K562 (cell line): ENCODE measurements around the gene TRABD. TPM values are rescaled to one million over a fixed set of nuclear protein-coding genes. Genes with fewer than 3 reads are reported as not detected.

Experiments
- CBX1 ChIP-seq: sonication (generic); IDR thresholded peaks from 2 replicates; pipeline ENCODE4 v1.6.1; 2016; ENCODE audit warnings: antibody characterized with exemption, low read depth, mild to moderate bottlenecking
- CHD2 ChIP-seq: IDR thresholded peaks from 2 replicates; pipeline ENCODE4 v1.6.1; 2011; ENCODE audit warnings: low read depth, low read length
- ELF1 ChIP-seq: fragments of 200-800 bp; sonication (Bioruptor generic); IDR thresholded peaks from 2 replicates; pipeline ENCODE4 v1.6.1; 2016; ENCODE audit warnings: missing genetic modification characterization, missing compliant biosample characterization
- FOXK1 ChIP-seq: sonication (generic); formaldehyde crosslinking; IDR thresholded peaks from 2 replicates; pipeline ENCODE4 v1.8.0; 2022; ENCODE audit warnings: missing genetic modification reagents, mild to moderate bottlenecking, borderline replicate concordance
- GABPA ChIP-seq: fragments of 200-800 bp; sonication (Bioruptor generic); conservative IDR thresholded peaks from 2 replicates; pipeline ENCODE4 v1.6.1; 2016; ENCODE audit warnings: low read depth, missing genetic modification characterization, missing compliant biosample characterization
- HNRNPL ChIP-seq: fragments of 200-400 bp; formaldehyde crosslinking; IDR thresholded peaks from 2 replicates; pipeline ENCODE4 v1.6.1; 2017; ENCODE audit warnings: low read depth, mild to moderate bottlenecking, low read length
- KLF6 ChIP-seq: fragments of 250-450 bp; sonication (Bioruptor Pico); IDR thresholded peaks from 2 replicates; pipeline ENCODE4 v1.4.0; 2020; ENCODE audit warnings: mild to moderate bottlenecking, moderate library complexity, borderline replicate concordance
- NRF1 ChIP-seq, 2 experiments: fragments of 450-650 bp; IDR thresholded peaks in 1 of 2; conservative IDR thresholded peaks in 1 of 2; 2 replicates each; pipeline ENCODE4 v1.6.1; 2014; ENCODE audit warnings: mild to moderate bottlenecking in 2 of 2
- PHF8 ChIP-seq: fragments of 200-600 bp; sonication (generic); IDR thresholded peaks from 2 replicates; pipeline ENCODE4 v1.6.1; 2012; ENCODE audit warnings: mixed run types, mild to moderate bottlenecking, inconsistent platforms, low read length, moderate library complexity, borderline replicate concordance
- POLR2G ChIP-seq: fragments of 200-400 bp; formaldehyde crosslinking; IDR thresholded peaks from 2 replicates; pipeline ENCODE4 v1.6.1; 2017; ENCODE audit warnings: low read depth, mild to moderate bottlenecking, antibody characterized with exemption, low read length, moderate library complexity
- RCOR1 ChIP-seq, 2 experiments: IDR thresholded peaks; 2 replicates each; pipeline ENCODE4 v1.6.1; 2012; ENCODE audit warnings: low read depth in 2 of 2, low read length in 2 of 2, borderline replicate concordance in 1 of 2, improper control_type of control experiment in 1 of 2
- SMAD4 ChIP-seq: fragments of 250-450 bp; sonication (Bioruptor Pico); conservative IDR thresholded peaks from 2 replicates; pipeline ENCODE4 v1.8.0; 2021; ENCODE audit warnings: inconsistent platforms, mild to moderate bottlenecking, moderate library complexity
- TAF1 ChIP-seq: IDR thresholded peaks from 2 replicates; pipeline ENCODE4 v1.6.1; 2011; ENCODE audit warnings: mild to moderate bottlenecking, low read length, moderate library complexity; ENCODE audit not compliant: insufficient read depth, control insufficient read depth, severe bottlenecking; ENCODE audit errors: extremely low read depth
- TBL1XR1 ChIP-seq, 2 experiments: IDR thresholded peaks; 2 replicates each; pipeline ENCODE4 v1.6.1; 2012; ENCODE audit warnings: improper control_type of control experiment in 2 of 2, low read length in 2 of 2, mild to moderate bottlenecking in 1 of 2
- TEAD4 ChIP-seq, 2 experiments: sonication (generic) in 1 of 2; formaldehyde crosslinking in 1 of 2; IDR thresholded peaks; 2 replicates each; pipeline versions ENCODE4 v1.6.1 to v1.8.0; 2012 to 2022; ENCODE audit warnings: borderline replicate concordance in 1 of 2, inconsistent platforms in 1 of 2, low read length in 1 of 2, mild to moderate bottlenecking in 1 of 2, missing genetic modification reagents in 1 of 2
- ZBTB7A ChIP-seq: IDR thresholded peaks from 2 replicates; pipeline ENCODE4 v1.6.1; 2011; ENCODE audit warnings: low read depth, mild to moderate bottlenecking, low read length, moderate library complexity, borderline replicate concordance; ENCODE audit not compliant: control insufficient read depth
- polyA plus RNA-seq, 8 experiments: library from polyadenylated mRNA; depleted of rRNA in 4 of 8; stranded (reverse) in 5 of 8; unstranded in 3 of 8; fragments of >200 nt; fragmentation: Nextera tagmentation in 2 of 8; fragmentation: Illumina TruSeq in 1 of 8; extraction: Ambion mirVana in 2 of 8; extraction: Trizol in 1 of 8; gene quantifications; 2 replicates each; pipeline versions ENCODE4 v1.2.1 to v1.2.3, GENCODE V29; 2011 to 2014; ENCODE audit warnings: inconsistent platforms in 1 of 8, missing spikeins in 1 of 8
- total RNA-seq, 7 experiments: library from RNA; depleted of rRNA in 6 of 7; stranded (reverse); fragments of >200 nt in 6 of 7; fragmentation: Illumina TruSeq in 2 of 7; extraction: Trizol in 2 of 7; gene quantifications; 2 replicates each; pipeline versions ENCODE4 v1.2.1 to v1.2.3, GENCODE V29; 2011 to 2021; ENCODE audit warnings: low replicate concordance in 1 of 7
- TF ChIP-seq, protein P1 (sequence below), 2 experiments: IDR thresholded peaks; 2 replicates each; pipeline ENCODE4 v1.6.1; 2011; ENCODE audit warnings: borderline replicate concordance in 1 of 2, control low read depth in 1 of 2, low read depth in 1 of 2, low read length in 1 of 2, mild to moderate bottlenecking in 1 of 2, mixed read lengths in 1 of 2, moderate library complexity in 1 of 2; ENCODE audit not compliant: insufficient read depth in 1 of 2, insufficient read length in 1 of 2, poor library complexity in 1 of 2, severe bottlenecking in 1 of 2; ENCODE audit errors: extremely low read depth in 1 of 2
- TF ChIP-seq, protein P2 (sequence below), 2 experiments: fragments of 450-650 bp; conservative IDR thresholded peaks; 2 replicates each; pipeline ENCODE4 v1.6.1; 2017; ENCODE audit warnings: mild to moderate bottlenecking in 2 of 2, moderate library complexity in 2 of 2

TRABD gene
- total and polyA plus RNA-seq, 9 of the 15 experiments (the other 6 are each of a cell fraction or from before 2014, with no cell fraction given) = 0.08 to 62.9 (median 14.0) TPM

DNA sequence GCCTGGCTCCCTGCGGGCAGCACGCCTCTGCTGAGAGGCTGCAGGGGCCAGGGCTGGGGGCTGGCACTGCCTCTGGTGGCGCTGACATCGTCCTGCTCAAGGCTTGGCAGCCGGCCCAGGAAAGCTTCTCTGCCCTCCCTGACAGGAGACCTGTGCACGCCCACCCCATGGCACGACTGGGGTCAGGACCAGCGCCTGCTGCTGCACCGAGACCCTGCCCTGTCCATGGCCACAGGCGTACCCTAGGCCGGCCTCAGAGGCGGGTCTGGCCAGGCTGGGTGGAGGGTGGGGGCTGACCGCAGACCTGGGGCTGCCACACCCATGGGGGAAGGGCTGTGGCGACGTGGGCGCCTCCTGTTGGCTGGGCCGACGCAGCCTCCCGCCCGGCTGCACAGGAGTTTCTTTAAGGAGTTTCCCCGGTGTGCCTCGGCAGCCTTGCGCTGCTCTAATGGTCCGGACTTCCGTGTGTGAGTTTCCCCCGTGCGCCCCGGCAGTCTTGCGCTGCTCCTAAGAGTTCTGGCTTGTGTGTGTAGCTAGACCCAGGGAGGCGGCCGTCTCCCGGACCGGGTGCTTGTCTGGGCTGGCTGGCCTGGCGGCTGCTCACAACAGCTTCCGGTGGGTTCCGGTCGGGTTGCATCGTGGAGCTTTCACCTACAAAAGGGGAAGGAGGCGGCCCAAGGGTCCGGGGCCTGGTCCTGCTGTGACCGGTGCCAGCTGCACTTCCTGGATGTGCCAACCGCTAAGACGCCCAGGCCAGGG, 4.6 kb downstream of the TRABD start (continued):
- TF ChIP-seq NRF1 (conservative IDR thresholded peaks at IDR 0.05 in 1 of 2, IDR thresholded peaks at IDR 0.05 in 1 of 2) (peak; percentile 81 to 82), ZBTB7A (peak; percentile 57; the same call in 1 of the 2 replicates), KLF6 (CRISPR knock-in tag) (peak; percentile 94), CBX1 (peak; percentile 68; the same call in 1 of the 2 replicates), CHD2 (peak; percentile 58), GABPA (tag) (peak; percentile 73), FOXK1 (CRISPR knock-in tag) (no peak), ELF1 (tag) (peak; percentile 63; the same call in 1 of the 2 replicates), POLR2G (peak; percentile 74), TEAD4 (IDR thresholded peaks at IDR 0.05; ENCODE audit: low read length) (no peak), TEAD4 (CRISPR knock-in tag; IDR thresholded peaks at IDR 0.05; ENCODE audit: borderline replicate concordance) (no peak), RCOR1 (IDR thresholded peaks at IDR 0.05; ENCODE audit: borderline replicate concordance in 1 of 2, low read depth in 2 of 2, low read length in 2 of 2) (0 out of 4 replicates have a peak, but pooled peaks of 1 of the 2 experiments have one; percentile 14), HNRNPL (peak; percentile 73; the same call in 1 of the 2 replicates), TBL1XR1 (IDR thresholded peaks at IDR 0.05; ENCODE audit: low read length in 2 of 2) (no peak), PHF8 (peak; percentile 44; the same call in 1 of the 2 replicates), SMAD4 (peak; percentile 80), TAF1 (peak; percentile 24)
- TF ChIP-seq, protein P1, sequence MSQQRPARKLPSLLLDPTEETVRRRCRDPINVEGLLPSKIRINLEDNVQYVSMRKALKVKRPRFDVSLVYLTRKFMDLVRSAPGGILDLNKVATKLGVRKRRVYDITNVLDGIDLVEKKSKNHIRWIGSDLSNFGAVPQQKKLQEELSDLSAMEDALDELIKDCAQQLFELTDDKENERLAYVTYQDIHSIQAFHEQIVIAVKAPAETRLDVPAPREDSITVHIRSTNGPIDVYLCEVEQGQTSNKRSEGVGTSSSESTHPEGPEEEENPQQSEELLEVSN (IDR thresholded peaks at IDR 0.05; ENCODE audit: borderline replicate concordance in 1 of 2, extremely low read depth in 1 of 2, insufficient read depth in 1 of 2, insufficient read length in 1 of 2, low read depth in 1 of 2, low read length in 1 of 2, poor library complexity in 1 of 2, severe bottlenecking in 1 of 2) = peak; percentile 46 to 82
- TF ChIP-seq, protein P2, sequence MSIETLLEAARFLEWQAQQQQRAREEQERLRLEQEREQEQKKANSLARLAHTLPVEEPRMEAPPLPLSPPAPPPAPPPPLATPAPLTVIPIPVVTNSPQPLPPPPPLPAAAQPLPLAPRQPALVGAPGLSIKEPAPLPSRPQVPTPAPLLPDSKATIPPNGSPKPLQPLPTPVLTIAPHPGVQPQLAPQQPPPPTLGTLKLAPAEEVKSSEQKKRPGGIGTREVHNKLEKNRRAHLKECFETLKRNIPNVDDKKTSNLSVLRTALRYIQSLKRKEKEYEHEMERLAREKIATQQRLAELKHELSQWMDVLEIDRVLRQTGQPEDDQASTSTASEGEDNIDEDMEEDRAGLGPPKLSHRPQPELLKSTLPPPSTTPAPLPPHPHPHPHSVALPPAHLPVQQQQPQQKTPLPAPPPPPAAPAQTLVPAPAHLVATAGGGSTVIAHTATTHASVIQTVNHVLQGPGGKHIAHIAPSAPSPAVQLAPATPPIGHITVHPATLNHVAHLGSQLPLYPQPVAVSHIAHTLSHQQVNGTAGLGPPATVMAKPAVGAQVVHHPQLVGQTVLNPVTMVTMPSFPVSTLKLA (conservative IDR thresholded peaks at IDR 0.05) = peak in 1 of 2 experiments; percentile 41; a peak in 1 of 4 replicates
